UCSD-AML1 (cell line): ENCODE data around the gene EPAS1.

Source experiments
- DNase-seq: peaks from one replicate; lab custom pipeline; 2025; ENCODE audit not compliant: unreplicated experiment; lab: John Stamatoyannopoulos, UW

Gene EPAS1

DNA sequence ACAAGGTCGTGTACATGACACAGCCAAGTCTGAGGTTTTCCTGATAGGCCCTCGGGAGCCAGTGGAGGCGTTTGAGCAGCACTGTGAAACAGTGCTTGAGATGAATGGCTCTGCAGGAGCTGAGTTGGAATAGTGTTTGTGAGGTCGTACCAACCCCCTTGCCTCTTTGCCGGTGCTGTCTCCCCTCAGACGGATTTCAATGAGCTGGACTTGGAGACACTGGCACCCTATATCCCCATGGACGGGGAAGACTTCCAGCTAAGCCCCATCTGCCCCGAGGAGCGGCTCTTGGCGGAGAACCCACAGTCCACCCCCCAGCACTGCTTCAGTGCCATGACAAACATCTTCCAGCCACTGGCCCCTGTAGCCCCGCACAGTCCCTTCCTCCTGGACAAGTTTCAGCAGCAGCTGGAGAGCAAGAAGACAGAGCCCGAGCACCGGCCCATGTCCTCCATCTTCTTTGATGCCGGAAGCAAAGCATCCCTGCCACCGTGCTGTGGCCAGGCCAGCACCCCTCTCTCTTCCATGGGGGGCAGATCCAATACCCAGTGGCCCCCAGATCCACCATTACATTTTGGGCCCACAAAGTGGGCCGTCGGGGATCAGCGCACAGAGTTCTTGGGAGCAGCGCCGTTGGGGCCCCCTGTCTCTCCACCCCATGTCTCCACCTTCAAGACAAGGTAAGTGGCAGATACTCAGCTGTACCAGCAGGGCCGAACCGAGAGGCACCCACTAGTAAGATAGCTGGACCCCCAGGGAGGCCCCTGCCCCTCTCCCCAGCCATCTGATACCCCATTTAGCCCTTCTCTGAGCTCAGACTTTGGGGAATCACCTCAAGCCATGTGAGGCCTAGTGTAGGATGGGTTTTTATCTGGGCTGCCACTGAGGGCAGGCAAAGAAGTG lies 83.1 kb downstream of the EPAS1 start:
- no peak for DNase-seq

DNA sequence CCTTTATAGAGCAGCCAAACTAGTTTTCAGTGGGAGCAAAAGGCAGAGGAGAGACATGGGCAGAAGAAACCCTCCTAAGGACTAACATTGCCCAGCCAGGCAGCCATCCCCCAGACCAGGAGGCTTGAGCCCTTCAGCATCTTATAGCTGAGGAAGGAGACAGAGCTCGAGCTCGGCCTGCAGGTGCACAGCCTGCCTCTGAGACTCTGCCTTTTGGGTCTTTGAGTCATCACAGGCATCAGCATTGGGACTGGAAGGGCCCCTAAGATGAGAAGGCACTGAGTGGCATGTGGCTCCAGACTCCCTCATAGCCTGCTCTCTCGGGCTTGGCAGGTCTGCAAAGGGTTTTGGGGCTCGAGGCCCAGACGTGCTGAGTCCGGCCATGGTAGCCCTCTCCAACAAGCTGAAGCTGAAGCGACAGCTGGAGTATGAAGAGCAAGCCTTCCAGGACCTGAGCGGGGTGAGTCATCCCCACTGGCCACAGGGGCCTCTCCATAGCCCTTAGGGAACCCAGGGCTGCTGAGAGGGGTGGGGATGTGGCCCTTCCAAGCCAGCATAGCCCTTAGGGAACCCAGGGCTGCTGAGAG lies 84.1 kb downstream of the EPAS1 start:
- no peak for DNase-seq

DNA sequence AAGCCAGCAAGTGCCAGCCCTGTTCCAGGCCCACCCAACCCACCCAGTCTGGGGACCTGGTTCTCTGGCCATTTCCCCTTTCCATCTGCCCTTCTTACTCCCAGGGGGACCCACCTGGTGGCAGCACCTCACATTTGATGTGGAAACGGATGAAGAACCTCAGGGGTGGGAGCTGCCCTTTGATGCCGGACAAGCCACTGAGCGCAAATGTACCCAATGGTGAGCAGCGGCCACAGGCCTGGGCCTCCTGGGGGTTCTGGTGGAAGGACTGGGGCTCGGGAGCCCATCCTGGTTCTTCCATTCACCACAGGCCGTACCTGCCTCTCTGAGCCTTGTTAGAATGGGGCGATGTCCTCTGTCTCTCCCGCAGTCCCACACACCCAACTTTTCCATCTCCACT lies 84.7 kb downstream of the EPAS1 start:
- no peak for DNase-seq

DNA sequence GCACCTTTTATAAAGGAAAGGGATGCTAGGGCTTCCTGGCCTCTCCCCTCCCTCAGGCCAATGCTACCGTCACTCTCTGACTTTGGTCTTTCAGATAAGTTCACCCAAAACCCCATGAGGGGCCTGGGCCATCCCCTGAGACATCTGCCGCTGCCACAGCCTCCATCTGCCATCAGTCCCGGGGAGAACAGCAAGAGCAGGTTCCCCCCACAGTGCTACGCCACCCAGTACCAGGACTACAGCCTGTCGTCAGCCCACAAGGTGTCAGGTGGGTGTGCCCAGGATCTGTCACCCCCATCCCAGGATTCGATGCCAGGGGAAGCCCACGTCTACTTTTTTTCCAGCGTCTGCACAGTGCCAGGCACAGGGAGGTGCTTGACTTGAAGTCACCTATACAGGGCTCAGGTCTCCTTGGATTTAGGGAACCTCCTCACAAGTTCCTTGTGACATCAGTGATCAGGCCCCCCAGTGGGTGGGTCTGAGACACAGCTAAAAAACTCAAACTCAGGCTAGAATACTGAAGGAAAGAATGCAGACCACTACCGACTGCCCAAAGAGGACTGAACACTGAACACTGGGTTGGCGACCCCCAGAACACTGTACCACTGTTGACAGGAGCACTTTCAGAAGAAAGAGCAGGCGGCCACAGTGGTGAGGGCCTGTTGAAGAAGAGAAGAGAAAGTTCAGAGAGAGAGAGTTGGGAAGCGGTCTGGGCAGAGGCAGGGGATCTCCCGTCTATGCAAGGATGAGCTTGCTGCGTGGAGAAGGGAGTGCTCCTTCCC lies 85.3 kb downstream of the EPAS1 start:
- DNase-seq: no peak

DNA sequence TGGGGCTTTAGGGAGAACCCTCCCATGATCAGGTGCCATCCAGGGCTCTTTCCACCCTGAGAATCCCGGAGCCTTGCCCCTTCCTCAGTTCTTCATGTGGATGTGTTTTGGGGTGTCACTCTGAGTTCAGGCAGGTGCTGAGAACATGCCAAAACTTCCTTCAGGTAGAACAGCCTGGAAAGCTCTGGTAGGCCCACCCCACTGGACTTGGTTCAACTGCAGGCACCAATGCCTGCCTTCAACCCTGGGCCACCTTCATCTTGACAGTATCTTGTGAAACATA lies 85.8 kb downstream of the EPAS1 start:
- no peak for DNase-seq

DNA sequence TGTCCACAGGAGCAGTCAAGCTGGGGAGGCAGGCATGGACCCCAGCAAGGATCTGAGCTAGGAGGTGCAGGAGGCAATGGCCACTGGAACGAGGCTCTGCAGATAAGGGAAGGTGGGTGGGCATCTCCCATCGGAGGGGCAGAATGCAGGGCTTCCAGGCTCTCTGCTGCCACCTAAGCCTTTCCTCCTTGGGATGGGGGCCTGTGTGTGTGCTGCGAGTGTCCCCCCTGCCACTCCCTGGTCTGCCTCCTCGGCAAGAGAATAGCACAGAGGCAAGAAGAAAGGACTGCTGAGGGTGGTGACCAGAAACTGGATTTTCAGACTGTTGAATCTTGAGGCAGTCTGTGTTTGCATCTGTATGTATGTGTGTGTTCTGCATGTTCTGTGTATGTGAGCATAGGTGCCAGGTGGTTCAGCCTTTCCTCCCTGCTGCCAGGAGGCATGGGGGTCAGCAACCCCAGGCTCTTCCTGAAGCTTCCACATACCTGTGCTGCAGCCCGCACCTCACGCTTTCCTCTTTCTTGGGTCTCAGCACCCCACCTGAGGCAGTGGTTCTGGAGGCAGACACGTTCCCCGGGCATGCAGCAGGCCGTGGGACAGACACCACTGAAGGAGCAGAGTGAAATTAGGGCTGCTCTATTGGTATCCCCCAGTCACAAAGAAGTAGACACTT lies 86.7 kb downstream of the EPAS1 start:
- DNase-seq: no peak

DNA sequence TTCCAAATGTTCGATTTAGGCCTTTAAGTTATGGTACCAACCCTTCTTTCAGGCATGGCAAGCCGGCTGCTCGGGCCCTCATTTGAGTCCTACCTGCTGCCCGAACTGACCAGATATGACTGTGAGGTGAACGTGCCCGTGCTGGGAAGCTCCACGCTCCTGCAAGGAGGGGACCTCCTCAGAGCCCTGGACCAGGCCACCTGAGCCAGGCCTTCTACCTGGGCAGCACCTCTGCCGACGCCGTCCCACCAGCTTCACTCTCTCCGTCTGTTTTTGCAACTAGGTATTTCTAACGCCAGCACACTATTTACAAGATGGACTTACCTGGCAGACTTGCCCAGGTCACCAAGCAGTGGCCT lies 87.2 kb downstream of the EPAS1 start:
- DNase-seq: no peak

DNA sequence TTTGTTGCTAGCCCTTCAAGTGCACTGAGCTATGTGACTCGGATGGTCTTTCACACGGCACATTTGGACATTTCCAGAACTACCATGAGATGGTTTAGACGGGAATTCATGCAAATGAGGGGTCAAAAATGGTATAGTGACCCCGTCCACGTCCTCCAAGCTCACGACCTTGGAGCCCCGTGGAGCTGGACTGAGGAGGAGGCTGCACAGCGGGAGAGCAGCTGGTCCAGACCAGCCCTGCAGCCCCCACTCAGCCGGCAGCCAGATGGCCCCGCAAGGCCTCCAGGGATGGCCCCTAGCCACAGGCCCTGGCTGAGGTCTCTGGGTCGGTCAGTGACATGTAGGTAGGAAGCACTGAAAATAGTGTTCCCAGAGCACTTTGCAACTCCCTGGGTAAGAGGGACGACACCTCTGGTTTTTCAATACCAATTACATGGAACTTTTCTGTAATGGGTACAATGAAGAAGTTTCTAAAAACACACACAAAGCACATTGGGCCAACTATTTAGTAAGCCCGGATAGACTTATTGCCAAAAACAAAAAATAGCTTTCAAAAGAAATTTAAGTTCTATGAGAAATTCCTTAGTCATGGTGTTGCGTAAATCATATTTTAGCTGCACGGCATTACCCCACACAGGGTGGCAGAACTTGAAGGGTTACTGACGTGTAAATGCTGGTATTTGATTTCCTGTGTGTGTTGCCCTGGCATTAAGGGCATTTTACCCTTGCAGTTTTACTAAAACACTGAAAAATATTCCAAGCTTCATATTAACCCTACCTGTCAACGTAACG lies 88.8 kb downstream of the EPAS1 start:
- DNase-seq: no peak

DNA sequence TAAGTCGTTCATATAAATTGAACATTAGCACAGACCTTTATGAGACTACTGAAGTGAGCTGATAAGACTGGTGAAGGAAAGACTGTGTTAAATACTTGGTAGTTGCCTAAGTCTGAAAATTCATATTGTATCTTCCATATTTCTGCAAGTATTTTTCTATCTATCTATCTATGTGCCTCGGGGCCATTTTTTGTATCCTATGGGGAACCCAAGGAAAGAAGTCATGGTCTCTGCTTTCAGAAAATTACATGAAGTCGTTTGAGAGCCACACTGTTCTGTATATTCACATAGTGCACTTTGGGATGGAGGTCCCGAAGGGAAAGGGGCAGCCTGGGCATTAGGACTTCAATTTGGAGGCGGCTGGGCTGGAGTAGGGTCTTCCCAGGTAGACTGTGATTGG lies 89.6 kb downstream of the EPAS1 start:
- no peak for DNase-seq

DNA sequence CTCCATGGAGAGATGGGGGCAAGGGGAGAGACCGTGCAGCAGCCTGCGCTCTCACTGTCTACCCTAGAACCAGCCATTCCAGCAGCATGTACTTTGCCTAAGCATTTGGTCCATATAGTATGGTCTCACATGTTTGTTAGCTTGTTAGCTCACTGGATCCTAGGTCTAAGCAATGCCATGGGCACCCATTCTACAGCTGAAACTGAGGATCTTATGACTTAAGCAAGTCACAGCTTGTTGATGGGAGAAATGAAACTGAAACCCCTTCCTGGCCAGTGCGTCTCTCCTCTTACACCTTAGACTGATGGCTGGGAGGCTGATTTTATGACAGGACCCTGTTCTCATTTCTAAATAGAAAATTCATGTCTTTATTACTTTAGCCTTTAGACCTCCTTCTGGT lies 90.1 kb downstream of the EPAS1 start:
- DNase-seq: no peak

DNA sequence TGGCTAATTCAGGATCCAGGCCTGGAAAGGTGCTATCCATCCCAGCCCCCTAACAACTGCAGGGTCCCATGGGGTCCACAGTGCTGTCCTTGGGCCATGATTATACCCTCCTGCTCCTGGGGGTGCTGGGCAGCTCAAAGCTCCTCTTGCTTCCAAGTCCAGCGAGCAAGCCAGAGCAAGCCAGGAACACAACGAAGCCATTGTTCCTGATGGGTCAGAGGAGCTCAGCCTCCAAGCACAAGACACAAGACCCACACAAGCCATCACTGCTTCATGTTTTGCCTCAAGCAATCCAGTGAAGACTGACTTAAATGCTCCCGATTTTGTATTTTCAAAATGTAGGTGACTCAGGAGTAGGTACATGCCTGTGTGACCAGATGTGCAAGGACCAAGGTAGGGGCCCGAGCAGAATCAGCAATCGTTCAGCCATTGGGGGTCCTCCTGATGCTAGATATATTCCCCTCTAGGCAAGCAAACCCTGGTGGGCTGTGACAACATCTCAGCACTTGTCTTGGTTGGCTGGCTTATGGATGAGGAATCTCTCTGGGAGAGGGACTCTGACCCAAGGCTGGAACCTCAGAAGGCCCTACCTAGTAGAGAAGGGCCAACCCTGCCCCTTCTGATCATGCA lies 90.8 kb downstream of the EPAS1 start:
- no peak for DNase-seq

DNA sequence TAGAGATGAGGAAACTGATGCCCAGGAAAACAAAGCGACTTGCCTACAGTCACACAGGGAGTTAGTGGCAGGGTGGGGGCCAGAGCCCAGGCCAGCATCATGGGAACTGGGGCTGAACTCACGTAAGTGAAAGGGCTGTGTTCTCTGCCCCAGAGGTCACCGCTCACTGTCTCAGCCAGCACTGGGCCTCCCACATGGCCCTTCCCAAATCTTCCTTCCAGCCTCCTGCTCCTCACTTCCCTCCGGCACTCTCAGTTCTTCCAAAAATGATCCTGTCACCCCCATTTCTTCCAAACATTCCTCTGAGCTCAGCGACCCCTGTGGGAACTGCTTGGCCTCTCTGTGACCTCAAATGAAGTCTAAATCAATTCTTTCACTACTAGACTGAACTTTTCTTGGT lies 91.7 kb downstream of the EPAS1 start:
- DNase-seq: no peak

DNA sequence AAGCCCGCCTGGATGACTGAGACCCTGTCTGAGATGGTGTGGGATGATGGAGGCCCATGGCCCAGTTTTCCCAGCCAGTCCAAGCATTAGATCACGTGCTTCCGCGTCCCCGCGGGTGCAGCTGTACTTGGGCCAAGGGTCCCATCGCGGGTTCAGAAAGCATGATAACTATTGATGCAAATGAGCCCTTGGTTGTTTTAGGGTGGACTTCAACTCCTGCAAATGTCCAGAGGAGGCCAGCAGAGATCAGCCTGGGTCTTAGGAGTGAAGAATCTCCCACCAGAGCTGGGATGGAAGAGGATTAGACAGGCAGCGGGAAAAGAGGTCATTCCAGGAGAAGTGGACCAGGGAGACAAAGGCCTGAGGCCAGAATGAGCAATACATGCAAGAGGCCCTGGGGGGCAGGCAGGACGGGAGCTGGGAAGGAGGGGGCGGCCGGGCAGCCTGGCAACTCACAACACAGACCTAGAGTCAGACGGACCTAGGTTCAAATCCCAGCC lies 92.3 kb downstream of the EPAS1 start:
- no peak for DNase-seq

DNA sequence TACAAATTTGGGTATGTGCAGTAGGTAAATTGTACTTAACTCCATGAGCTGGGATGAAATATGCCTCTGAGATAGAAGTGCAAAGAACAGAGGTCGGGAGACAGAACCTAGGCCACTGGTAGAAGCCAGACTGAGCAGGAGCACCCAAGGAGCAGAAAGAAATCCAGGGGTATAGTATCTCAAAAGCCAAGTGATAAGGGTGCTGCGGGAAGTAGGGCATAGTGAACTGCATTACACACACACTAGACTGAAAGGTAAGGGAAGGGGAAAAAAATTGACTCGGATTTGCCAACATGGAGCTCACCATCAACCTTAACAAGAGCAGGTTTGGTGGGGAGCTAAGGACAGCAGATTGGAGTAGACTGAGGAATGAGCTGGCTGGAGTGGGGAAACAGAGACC lies 92.8 kb downstream of the EPAS1 start:
- DNase-seq: no peak

DNA sequence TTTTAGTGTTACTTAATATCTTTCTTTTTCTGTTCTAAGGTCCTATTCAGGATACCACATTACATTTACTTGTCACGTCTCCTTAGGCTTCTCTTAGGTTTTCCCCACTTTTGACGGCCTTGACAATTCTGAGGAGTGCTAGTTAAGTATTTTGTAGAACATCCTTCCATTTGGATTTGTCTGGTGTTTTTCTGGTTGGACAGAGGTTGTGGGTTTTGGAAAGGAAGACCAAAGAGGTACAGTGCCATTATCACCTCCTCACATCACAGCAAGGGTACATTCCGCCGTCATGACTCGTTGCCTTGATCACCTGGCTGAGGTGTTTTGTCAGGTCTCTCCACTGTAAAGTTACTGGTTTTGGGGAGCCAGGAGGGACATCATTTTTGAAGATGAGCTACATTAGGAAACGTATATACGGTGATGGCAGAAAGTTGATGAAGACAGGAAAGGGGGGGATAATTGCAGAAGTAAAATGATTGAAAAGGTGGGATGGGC lies 93.7 kb downstream of the EPAS1 start:
- DNase-seq: no peak

DNA sequence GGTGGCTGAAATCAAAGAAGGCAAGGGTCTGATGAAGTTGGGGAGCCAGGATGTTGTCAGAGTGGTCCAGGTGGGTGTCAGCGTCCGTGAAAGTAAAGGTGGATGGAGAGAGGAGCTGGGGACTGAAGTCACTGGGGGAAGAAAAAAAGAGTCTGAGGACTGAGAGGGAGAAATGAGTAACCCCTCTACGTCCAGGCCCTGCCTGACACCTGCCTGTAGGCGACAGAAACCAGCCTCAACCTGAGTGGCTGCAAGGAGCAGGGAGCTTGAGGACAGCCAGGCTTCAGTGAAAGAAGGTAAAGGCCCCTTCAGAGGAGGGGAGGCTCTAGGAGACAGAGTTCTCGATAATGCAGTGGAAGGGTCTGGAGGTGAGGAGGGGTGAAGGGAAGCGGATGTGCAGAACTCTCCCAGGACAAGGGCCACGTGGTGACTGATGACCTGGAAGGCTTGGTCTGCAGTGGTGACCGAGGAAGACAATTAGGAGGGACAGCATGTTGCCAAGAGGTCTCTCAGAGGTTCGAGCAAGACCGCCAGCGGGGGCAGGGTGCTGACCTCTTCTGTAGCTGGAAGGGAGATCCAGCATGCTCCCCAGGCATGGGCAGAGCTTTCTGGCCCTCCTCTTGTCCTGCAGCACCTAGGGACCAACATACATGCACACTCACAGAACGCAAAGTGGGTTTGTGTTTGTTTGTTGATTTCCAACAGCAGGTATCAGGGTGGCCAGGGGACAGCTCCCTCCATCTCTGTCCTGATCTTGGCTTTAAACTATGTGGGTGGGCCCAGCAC lies 95.5 kb downstream of the EPAS1 start:
- DNase-seq: no peak

DNA sequence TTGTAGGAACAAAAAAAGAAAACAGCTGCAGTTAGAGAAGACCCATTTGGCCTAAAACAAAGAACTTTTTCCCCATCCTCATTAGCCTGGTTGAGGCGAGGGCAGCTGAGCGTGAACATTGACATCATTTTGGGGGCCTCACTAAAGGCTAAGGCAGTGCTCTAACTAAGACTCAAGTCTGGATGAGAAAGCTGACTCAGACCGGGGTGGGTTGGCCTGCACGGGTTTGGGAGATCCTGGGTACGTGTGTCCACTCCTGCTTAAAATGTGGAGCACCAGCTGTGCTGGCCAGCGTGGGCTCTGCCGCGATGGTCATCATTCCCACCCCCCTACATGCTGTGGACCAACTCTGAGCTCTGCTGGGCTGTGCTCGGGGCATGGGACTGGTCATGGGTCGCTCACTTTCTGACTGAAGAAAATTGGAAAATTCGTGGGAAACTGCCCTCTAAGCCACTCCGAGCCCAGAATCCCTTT lies 96.2 kb downstream of the EPAS1 start:
- no peak for DNase-seq

DNA sequence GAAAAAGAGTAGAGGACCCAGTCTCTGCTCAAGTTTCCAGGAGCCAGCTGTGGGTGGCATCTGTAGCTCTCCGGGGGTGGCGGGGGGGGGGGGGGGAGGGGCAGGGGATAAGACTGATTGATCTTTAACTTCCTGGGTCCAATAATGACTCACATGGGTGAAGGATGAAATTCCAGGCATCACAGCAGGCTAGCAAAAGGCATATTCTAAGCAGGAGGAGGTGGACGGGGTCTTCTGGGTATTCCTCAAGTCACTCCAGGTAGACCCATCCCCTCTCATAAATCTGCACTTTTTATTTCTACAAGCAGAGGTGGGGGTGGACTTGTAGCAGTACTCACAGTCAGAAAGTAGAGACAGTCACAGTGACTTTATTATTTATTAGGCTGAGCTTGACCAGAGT lies 96.7 kb downstream of the EPAS1 start:
- no peak for DNase-seq
